Mesothelial cell of epicardium (in vitro differentiated cells): ENCODE results near the gene FBXO24. TPM values are rescaled to one million over a fixed set of nuclear protein-coding genes. Genes with fewer than 3 reads are reported as not detected.

Experiments
- DNase-seq, 2 experiments: peaks; one replicate each; pipeline ENCODE4 v3.0.0; 2021; ENCODE audit warnings: low spot score in 2 of 2; ENCODE audit not compliant: unreplicated experiment in 2 of 2
- H3K27ac Mint-ChIP-seq: 2 replicates; pipeline ENCODE4 v1.8.0; 2021; ENCODE audit warnings: mixed read lengths
- H3K27me3 Mint-ChIP-seq: 2 replicates; pipeline ENCODE4 v1.8.0; 2021; ENCODE audit warnings: low read depth, mixed read lengths
- H3K36me3 Mint-ChIP-seq: 2 replicates; pipeline ENCODE4 v1.8.0; 2021; ENCODE audit warnings: mixed read lengths
- H3K4me1 Mint-ChIP-seq: 2 replicates; pipeline ENCODE4 v1.8.0; 2021; ENCODE audit warnings: mixed read lengths
- H3K4me3 Mint-ChIP-seq: 2 replicates; pipeline ENCODE4 v1.8.0; 2021; ENCODE audit warnings: mild to moderate bottlenecking, moderate library complexity, mixed read lengths
- H3K9me3 Mint-ChIP-seq: 2 replicates; pipeline ENCODE4 v1.8.0; 2021; ENCODE audit warnings: mixed read lengths
- CTCF ChIP-seq: fragments of 200-600 bp; sonication (generic); IDR thresholded peaks from one replicate; pipeline ENCODE4 v1.5.0; 2021; ENCODE audit warnings: antibody characterized with exemption; ENCODE audit not compliant: unreplicated experiment
- total RNA-seq: library from RNA; stranded (reverse); gene quantifications from 3 replicates; pipeline ENCODE4 v1.2.1, GENCODE V29; 2021

Gene FBXO24
- total RNA-seq, 1 donor from 2014 or later: 0.54 TPM

- H3K27me3 Mint-ChIP-seq: no peaks in the 10 kb centered on the region
- H3K4me3 Mint-ChIP-seq: no peak overlapping the region
- H3K4me1 Mint-ChIP-seq: peaks cover 17% of the 10 kb centered on the region
- H3K27ac Mint-ChIP-seq: no peak overlapping the region
- TF ChIP-seq CTCF: no peak
- no peaks in the 10 kb centered on the region for H3K9me3 Mint-ChIP-seq
- peaks cover 7% of the 10 kb centered on the region for H3K36me3 Mint-ChIP-seq
- no peak for DNase-seq
These were observed 10.3 kb upstream of the FBXO24 start for GRCh38 chr7:100575746-100576383.

GRCh38 chr7:100576384-100576993 lies 9.6 kb upstream of the FBXO24 start:
- H3K36me3 Mint-ChIP-seq: peaks cover 7% of the 10 kb centered on the region
- no peak for TF ChIP-seq CTCF
- no peak overlapping the region for H3K4me3 Mint-ChIP-seq
- H3K27ac Mint-ChIP-seq: no peak overlapping the region
- H3K27me3 Mint-ChIP-seq: no peaks in the 10 kb centered on the region
- no peak for DNase-seq
- peaks cover 11% of the 10 kb centered on the region for H3K4me1 Mint-ChIP-seq
- no peaks in the 10 kb centered on the region for H3K9me3 Mint-ChIP-seq

GRCh38 chr7:100577103-100577502 lies 9.0 kb upstream of the FBXO24 start:
- peaks cover 5% of the 10 kb centered on the region for H3K4me1 Mint-ChIP-seq
- no peak overlapping the region for H3K27ac Mint-ChIP-seq
- no peaks in the 10 kb centered on the region for H3K9me3 Mint-ChIP-seq
- H3K4me3 Mint-ChIP-seq: no peak overlapping the region
- H3K27me3 Mint-ChIP-seq: no peaks in the 10 kb centered on the region
- H3K36me3 Mint-ChIP-seq: peaks cover 7% of the 10 kb centered on the region
- TF ChIP-seq CTCF: no peak
- DNase-seq: no peak

GRCh38 chr7:100577507-100577906 lies 8.6 kb upstream of the FBXO24 start:
- no peak overlapping the region for H3K4me3 Mint-ChIP-seq
- H3K9me3 Mint-ChIP-seq: no peaks in the 10 kb centered on the region
- peaks cover 7% of the 10 kb centered on the region for H3K36me3 Mint-ChIP-seq
- no peak for TF ChIP-seq CTCF
- peaks cover 4% of the 10 kb centered on the region for H3K4me1 Mint-ChIP-seq
- DNase-seq: no peak
- H3K27me3 Mint-ChIP-seq: no peaks in the 10 kb centered on the region
- H3K27ac Mint-ChIP-seq: no peak overlapping the region

GRCh38 chr7:100578246-100579183 lies 7.6 kb upstream of the FBXO24 start:
- H3K27ac Mint-ChIP-seq: no peak overlapping the region
- TF ChIP-seq CTCF: no peak

More at GRCh38 chr7:100578246-100579183, 7.6 kb upstream of the FBXO24 start:
- Mint-ChIP-seq H3K4me1 (peaks cover 14% of the 10 kb centered on the region), H3K36me3 (peaks cover 7% of the 10 kb centered on the region), H3K9me3 (no peaks in the 10 kb centered on the region), H3K27me3 (no peaks in the 10 kb centered on the region), H3K4me3 (no peak overlapping the region)
- DNase-seq: no peak
